Measurements from ENCODE around the gene ENTPD5. TPM values are rescaled to one million over a fixed set of nuclear protein-coding genes. Genes with fewer than 3 reads are reported as not detected.

Gene ENTPD5
- total RNA-seq, 1 experiment from 2014 or later = 6.8 TPM

- H3K27me3 Mint-ChIP-seq (ENCODE audit: low read depth) = peaks cover 11% of the 10 kb centered on the region
- no peak overlapping the region for H4K91ac ChIP-seq (ENCODE audit: insufficient read length, low read depth, low read length)
- H2BK120ac ChIP-seq (ENCODE audit: low read depth, low read length, poor library complexity, severe bottlenecking) = no peak overlapping the region
- H4K20me1 ChIP-seq (ENCODE audit: control insufficient read depth, insufficient read depth, insufficient read length) = no peaks in the 10 kb centered on the region
- H4K5ac ChIP-seq (ENCODE audit: insufficient read length, low read depth, low read length) = no peak overlapping the region
- no peak overlapping the region for H3K18ac ChIP-seq (ENCODE audit: insufficient read length, low read depth, low read length)
- no peak overlapping the region for H2AK5ac ChIP-seq (ENCODE audit: insufficient read length, low read length)
- no peak overlapping the region for H3K9ac ChIP-seq (ENCODE audit: extremely low read depth, insufficient read length, low read length)
- TF ChIP-seq, protein P1, sequence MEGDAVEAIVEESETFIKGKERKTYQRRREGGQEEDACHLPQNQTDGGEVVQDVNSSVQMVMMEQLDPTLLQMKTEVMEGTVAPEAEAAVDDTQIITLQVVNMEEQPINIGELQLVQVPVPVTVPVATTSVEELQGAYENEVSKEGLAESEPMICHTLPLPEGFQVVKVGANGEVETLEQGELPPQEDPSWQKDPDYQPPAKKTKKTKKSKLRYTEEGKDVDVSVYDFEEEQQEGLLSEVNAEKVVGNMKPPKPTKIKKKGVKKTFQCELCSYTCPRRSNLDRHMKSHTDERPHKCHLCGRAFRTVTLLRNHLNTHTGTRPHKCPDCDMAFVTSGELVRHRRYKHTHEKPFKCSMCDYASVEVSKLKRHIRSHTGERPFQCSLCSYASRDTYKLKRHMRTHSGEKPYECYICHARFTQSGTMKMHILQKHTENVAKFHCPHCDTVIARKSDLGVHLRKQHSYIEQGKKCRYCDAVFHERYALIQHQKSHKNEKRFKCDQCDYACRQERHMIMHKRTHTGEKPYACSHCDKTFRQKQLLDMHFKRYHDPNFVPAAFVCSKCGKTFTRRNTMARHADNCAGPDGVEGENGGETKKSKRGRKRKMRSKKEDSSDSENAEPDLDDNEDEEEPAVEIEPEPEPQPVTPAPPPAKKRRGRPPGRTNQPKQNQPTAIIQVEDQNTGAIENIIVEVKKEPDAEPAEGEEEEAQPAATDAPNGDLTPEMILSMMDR (conservative IDR thresholded peaks at IDR 0.05) = no peak
- no peaks in the 10 kb centered on the region for H3K4me1 ChIP-seq (ENCODE audit: insufficient read depth, low read length)
- no peak overlapping the region for H3K14ac ChIP-seq (ENCODE audit: insufficient read depth, low read length)
- H3K56ac ChIP-seq (ENCODE audit: insufficient read length, low read depth, low read length) = no peak overlapping the region
- no peaks in the 10 kb centered on the region for H3K23me2 ChIP-seq (ENCODE audit: insufficient read length, low read depth, low read length, poor library complexity, severe bottlenecking)
- no peak overlapping the region for H2BK15ac ChIP-seq (ENCODE audit: low read depth, low read length)
- H3K27ac Mint-ChIP-seq = no peak overlapping the region; a peak in 1 of 7 replicates
- H3K4ac ChIP-seq (ENCODE audit: low read depth, low read length) = no peak overlapping the region
- H2AFZ ChIP-seq (ENCODE audit: low read length) = no peak overlapping the region
- no peak overlapping the region for H3K4me2 ChIP-seq (ENCODE audit: insufficient read depth, insufficient read length, low read length)
- H3K9me3 Mint-ChIP-seq = no peaks in the 10 kb centered on the region
- WGBS (ENCODE audit: extremely low coverage, insufficient read length, low lambda C conversion rate) = no CpG with 5 or more reads among the region's 4 CpGs
- H3K4me1 Mint-ChIP-seq = no peaks in the 10 kb centered on the region
- no peaks in the 10 kb centered on the region for H3K9me3 ChIP-seq (ENCODE audit: control insufficient read depth, low read depth, low read length)
- no peak for DNase-seq
- no peak overlapping the region for H2BK5ac ChIP-seq (ENCODE audit: insufficient read length, low read length)
- H3T11ph ChIP-seq (ENCODE audit: low read length) = no peak overlapping the region
- H3K27ac ChIP-seq (ENCODE audit: insufficient read length, low read depth, low read length) = no peak overlapping the region
- H3K4me3 Mint-ChIP-seq = no peak overlapping the region
- H3K79me1 ChIP-seq (ENCODE audit: insufficient read depth, low read depth, low read length, poor library complexity, severe bottlenecking) = no peaks in the 10 kb centered on the region
- no peak overlapping the region for H2BK20ac ChIP-seq (ENCODE audit: low read depth, low read length, poor library complexity, severe bottlenecking)
- H3K36me3 Mint-ChIP-seq (ENCODE audit: insufficient read depth in 1 of 3, low read depth in 3 of 3) = no peaks in the 10 kb centered on the region
- H4K8ac ChIP-seq (replicated peaks; ENCODE audit: insufficient read length, low read depth, low read length) = no peak overlapping the region
- H3K79me2 ChIP-seq (ENCODE audit: insufficient read depth, low read length) = no peaks in the 10 kb centered on the region
- no peaks in the 10 kb centered on the region for H3K27me3 ChIP-seq (ENCODE audit: insufficient read depth, low read length)
- no peak overlapping the region for H3K23ac ChIP-seq (ENCODE audit: insufficient read length, low read depth, low read length)
- no peak overlapping the region for H2BK12ac ChIP-seq (ENCODE audit: insufficient read length, low read depth, low read length)
These were observed 76.0 kb downstream of the ENTPD5 start for GRCh38 chr14:73943083-73943482.
